IMR-90 (cell line): ENCODE data around the gene PLXND1. TPM values are rescaled to one million over a fixed set of nuclear protein-coding genes. Genes with fewer than 3 reads are reported as not detected.

Experiments used
- ATAC-seq: fragments of 200-7000 bp; cut with Tn5 transposase; 2 replicates; pipeline ENCODE4 v1.9.1; 2020; ENCODE audit warnings: low read depth, mild to moderate bottlenecking, moderate library complexity
- BruUV-seq: library from RNA; stranded (reverse); fragments of 400-500 nt; replicated peaks from 2 replicates; lab custom pipeline; 2021; lab: Mats Ljungman, UMichigan
- CTCF ChIA-PET: fragments of 300-600 bp; formaldehyde crosslinking; extraction: SDS; loops from one replicate; lab custom pipeline; 2021; ENCODE audit warnings: antibody characterized with exemption; lab: Yijun Ruan, JAX
- POLR2A ChIA-PET: fragments of 300-600 bp; sonication (Branson Sonifier 250); formaldehyde crosslinking; loops from one replicate; lab custom pipeline; 2022; ENCODE audit warnings: antibody characterized with exemption; ENCODE audit not compliant: unreplicated experiment; lab: Charles Lee
- DNase-seq: peaks from one replicate; pipeline ENCODE4 v3.0.0; 2013
- H2AFZ ChIP-seq: replicated peaks from 2 replicates; pipeline ENCODE3; 2013; ENCODE audit warnings: low read length, mild to moderate bottlenecking; ENCODE audit not compliant: poor library complexity
- H2AK5ac ChIP-seq: 2 replicates; pipeline ENCODE4 v1.6.1; 2013; ENCODE audit warnings: low read depth, low read length, inconsistent platforms
- H2AK9ac ChIP-seq: replicated peaks from 2 replicates; pipeline ENCODE3; 2013; ENCODE audit warnings: mild to moderate bottlenecking, low read depth, low read length, moderate library complexity; ENCODE audit not compliant: poor library complexity
- H2BK120ac ChIP-seq: 2 replicates; pipeline ENCODE4 v1.6.1; 2013; ENCODE audit warnings: low read depth, low read length, inconsistent platforms
- H2BK15ac ChIP-seq: 3 replicates; pipeline ENCODE4 v1.6.1; 2013; ENCODE audit warnings: low read depth, low read length, inconsistent platforms
- H2BK20ac ChIP-seq: 2 replicates; pipeline ENCODE4 v1.6.1; 2013; ENCODE audit warnings: low read depth, mild to moderate bottlenecking, inconsistent platforms, low read length, moderate library complexity
- H2BK5ac ChIP-seq: 2 replicates; pipeline ENCODE4 v1.6.1; 2013; ENCODE audit warnings: mild to moderate bottlenecking, low read depth, low read length, inconsistent platforms; ENCODE audit not compliant: poor library complexity, severe bottlenecking
- H3K14ac ChIP-seq: replicated peaks from 2 replicates; pipeline ENCODE4 v1.6.1; 2013; ENCODE audit warnings: low read depth, low read length, inconsistent platforms
- H3K18ac ChIP-seq: 2 replicates; pipeline ENCODE4 v1.6.1; 2013; ENCODE audit warnings: low read depth, low read length, control low read depth
- H3K23ac ChIP-seq: 2 replicates; pipeline ENCODE4 v1.6.1; 2013; ENCODE audit warnings: low read depth, low read length, inconsistent platforms
- H3K27ac ChIP-seq: 2 replicates; pipeline ENCODE4 v1.5.1; 2013; ENCODE audit warnings: mild to moderate bottlenecking, control low read depth, low read length; ENCODE audit not compliant: insufficient read depth
- H3K27me3 ChIP-seq: 2 replicates; pipeline ENCODE4 v1.6.1; 2013; ENCODE audit warnings: low read length; ENCODE audit not compliant: control insufficient read depth, insufficient read depth
- H3K36me3 ChIP-seq: 2 replicates; pipeline ENCODE4 v1.6.1; 2013; ENCODE audit warnings: low read length, mixed read lengths; ENCODE audit not compliant: control insufficient read depth, insufficient read depth
- H3K4ac ChIP-seq: 2 replicates; pipeline ENCODE4 v1.6.1; 2013; ENCODE audit warnings: low read depth, low read length, inconsistent platforms
- H3K4me1 ChIP-seq: 2 replicates; pipeline ENCODE4 v1.6.1; 2013; ENCODE audit warnings: low read length, mixed read lengths; ENCODE audit not compliant: control insufficient read depth, insufficient read depth
- H3K4me2 ChIP-seq: 2 replicates; pipeline ENCODE4 v1.6.1; 2013; ENCODE audit warnings: low read depth, mild to moderate bottlenecking, control low read depth, low read length, moderate library complexity
- H3K4me3 ChIP-seq: 2 replicates; pipeline ENCODE4 v1.5.1; 2013; ENCODE audit warnings: low read depth, mild to moderate bottlenecking, control low read depth, low read length, moderate library complexity; ENCODE audit not compliant: insufficient read depth
- H3K56ac ChIP-seq: 2 replicates; pipeline ENCODE4 v1.6.1; 2013; ENCODE audit warnings: low read length, inconsistent platforms; ENCODE audit not compliant: insufficient read depth; ENCODE audit errors: extremely low read depth
- H3K79me1 ChIP-seq, 2 experiments: 2 replicates each; pipeline ENCODE4 v1.6.1; 2013; ENCODE audit warnings: low read length in 2 of 2, inconsistent platforms in 1 of 2, low read depth in 1 of 2
- H3K9ac ChIP-seq: 2 replicates; pipeline ENCODE4 v1.6.1; 2013; ENCODE audit warnings: low read depth, low read length, control low read depth
- H3K9me1 ChIP-seq: 2 replicates; pipeline ENCODE4 v1.6.1; 2013; ENCODE audit warnings: low read length, inconsistent platforms; ENCODE audit not compliant: insufficient read depth
- H3K9me3 ChIP-seq: 2 replicates; pipeline ENCODE4 v1.6.1; 2013; ENCODE audit warnings: low read length; ENCODE audit not compliant: control insufficient read depth, insufficient read depth
- H4K20me1 ChIP-seq: 2 replicates; pipeline ENCODE4 v1.6.1; 2013; ENCODE audit warnings: low read length, inconsistent platforms; ENCODE audit not compliant: insufficient read depth
- H4K5ac ChIP-seq: 2 replicates; pipeline ENCODE4 v1.6.1; 2013; ENCODE audit warnings: mild to moderate bottlenecking, low read depth, low read length, control low read depth
- H4K8ac ChIP-seq, 2 experiments: 2 replicates each; pipeline ENCODE4 v1.6.1; 2013; ENCODE audit warnings: low read depth in 2 of 2, low read length in 2 of 2, control low read depth in 1 of 2, inconsistent platforms in 1 of 2
- H4K91ac ChIP-seq: 2 replicates; pipeline ENCODE4 v1.6.1; 2013; ENCODE audit warnings: low read depth, low read length, inconsistent platforms; ENCODE audit not compliant: insufficient read depth
- BHLHE40 ChIP-seq: fragments of 150-350 bp; IDR thresholded peaks from 2 replicates; pipeline ENCODE4 v1.6.1; 2016; ENCODE audit warnings: mild to moderate bottlenecking, low read depth, low read length
- CEBPB ChIP-seq: IDR thresholded peaks from 2 replicates; pipeline ENCODE4 v1.6.1; 2012; ENCODE audit warnings: low read depth, low read length, improper control_type of control experiment
- CHD1 ChIP-seq: IDR thresholded peaks from 2 replicates; pipeline ENCODE4 v1.6.1; 2012; ENCODE audit warnings: low read depth, low read length, improper control_type of control experiment
- CTCF ChIP-seq: conservative IDR thresholded peaks from 2 replicates; pipeline ENCODE4 v1.5.1; 2012; ENCODE audit warnings: mild to moderate bottlenecking, low read depth, low read length, improper control_type of control experiment
- ELK1 ChIP-seq: fragments of 150-350 bp; IDR thresholded peaks from 2 replicates; pipeline ENCODE4 v1.6.1; 2016; ENCODE audit warnings: low read depth, mild to moderate bottlenecking, low read length, moderate library complexity, borderline replicate concordance
- FOS ChIP-seq: fragments of 150-350 bp; IDR thresholded peaks from 2 replicates; pipeline ENCODE4 v1.6.1; 2016; ENCODE audit warnings: low read depth, low read length
- MAFK ChIP-seq: IDR thresholded peaks from 2 replicates; pipeline ENCODE4 v1.6.1; 2012; ENCODE audit warnings: low read depth, low read length, improper control_type of control experiment
- MAZ ChIP-seq: IDR thresholded peaks from 2 replicates; pipeline ENCODE4 v1.6.1; 2012; ENCODE audit warnings: low read depth, mild to moderate bottlenecking, low read length, improper control_type of control experiment, moderate library complexity, borderline replicate concordance
- MXI1 ChIP-seq: IDR thresholded peaks from 2 replicates; pipeline ENCODE4 v1.6.1; 2012; ENCODE audit warnings: low read depth, mild to moderate bottlenecking, low read length, moderate library complexity, borderline replicate concordance
- POLR2A ChIP-seq: IDR thresholded peaks from 2 replicates; pipeline ENCODE4 v1.6.1; 2012; ENCODE audit warnings: mild to moderate bottlenecking, low read depth, low read length
- RAD21 ChIP-seq: IDR thresholded peaks from 2 replicates; pipeline ENCODE4 v1.6.1; 2012; ENCODE audit warnings: low read length, improper control_type of control experiment
- RCOR1 ChIP-seq: IDR thresholded peaks from 2 replicates; pipeline ENCODE4 v1.6.1; 2012; ENCODE audit warnings: mild to moderate bottlenecking, low read length, improper control_type of control experiment; ENCODE audit not compliant: insufficient replicate concordance
- RFX5 ChIP-seq: IDR thresholded peaks from 2 replicates; pipeline ENCODE4 v1.8.0; 2012; ENCODE audit warnings: low read depth, mild to moderate bottlenecking, low read length, moderate library complexity
- SMC3 ChIP-seq: fragments of 150-350 bp; IDR thresholded peaks from 2 replicates; pipeline ENCODE4 v1.6.1; 2016; ENCODE audit warnings: low read depth, mild to moderate bottlenecking, antibody characterized with exemption, low read length, moderate library complexity
- USF2 ChIP-seq: fragments of 150-350 bp; IDR thresholded peaks from 2 replicates; pipeline ENCODE4 v1.6.1; 2017; ENCODE audit warnings: mild to moderate bottlenecking, antibody characterized with exemption, low read length, low read depth
- WGBS, 2 experiments: methylation state at CpG; one replicate each; pipeline versions ENCODE4 v1.1.5 to v1.1.7; 2013; ENCODE audit warnings: missing lambda C conversion rate in 2 of 2; ENCODE audit not compliant: insufficient read length in 1 of 2; ENCODE audit errors: extremely low coverage in 2 of 2; 5-methylcytosine and 5-hydroxymethylcytosine counted together
- dilution Hi-C: fragments of 300-500 bp; cut with HindIII; formaldehyde crosslinking; loops from one replicate; pipeline ENCODE4 v1.14.3; 2018; ENCODE audit warnings: low sequenced_read_pairs; ENCODE audit not compliant: unreplicated experiment
- in situ Hi-C: fragments of 300-500 bp; cut with MboI; formaldehyde crosslinking; loops from 3 replicates; pipeline ENCODE4 v1.14.3; 2019; ENCODE audit warnings: low sequenced_read_pairs, inconsistent platforms, mixed read lengths
- intact Hi-C: fragments of 100-400 bp; cut with micrococcal nuclease; formaldehyde crosslinking; loops from 2 replicates; pipeline ENCODE4 v1.10.0; 2022
- polyA plus RNA-seq, 3 experiments: library from polyadenylated mRNA; depleted of rRNA; stranded (reverse); fragments of >200 nt; gene quantifications; 2 replicates each; pipeline ENCODE4 v1.2.3, GENCODE V29; 2012; ENCODE audit warnings: low replicate concordance in 1 of 3
- total RNA-seq: library from RNA; depleted of rRNA; stranded (reverse); fragments of >200 nt; gene quantifications from 2 replicates; pipeline ENCODE4 v1.2.3, GENCODE V29; 2012

Gene PLXND1
- total and polyA plus RNA-seq, 2 of the 4 experiments (the other 2 are of a cell fraction) = 19.2 to 67.1 TPM

- CTCF ChIA-PET = no interaction called here
- TF ChIP-seq CEBPB (no peak), MXI1 (no peak), USF2 (no peak), SMC3 (no peak), MAZ (no peak), RAD21 (no peak), RFX5 (no peak), ELK1 (no peak), MAFK (no peak), RCOR1 (no peak), BHLHE40 (no peak), CTCF (no peak), POLR2A (no peak), FOS (no peak), CHD1 (no peak)
These were observed 14.5 kb upstream of the PLXND1 start for GRCh38 chr3:129620828-129621559.

More at GRCh38 chr3:129620828-129621559, 14.5 kb upstream of the PLXND1 start:
- DNase-seq (no peak), ATAC-seq (no peak)
- Histone ChIP-seq H3K23ac (no peak overlapping the region), H4K5ac (no peak overlapping the region), H3K56ac (no peak overlapping the region), H3K9me1 (peaks cover 13% of the 10 kb centered on the region), H4K20me1 (no peaks in the 10 kb centered on the region), H3K4me1 (peaks cover 7% of the 10 kb centered on the region), H4K91ac (no peak overlapping the region), H2AFZ (no peak overlapping the region), H3K79me1 (0 out of 4 replicates have a peak, but pooled peaks cover 0 to 4% of the 10 kb centered on the region in 2 experiments), H3K14ac (no peak overlapping the region), H2BK20ac (no peak overlapping the region), H3K4me3 (no peak overlapping the region), H3K18ac (no peak overlapping the region), H4K8ac (no peak overlapping the region), H3K4me2 (no peak overlapping the region), H3K9me3 (no peaks in the 10 kb centered on the region), H2AK5ac (no peak overlapping the region), H3K27ac (no peak overlapping the region), H3K36me3 (no peaks in the 10 kb centered on the region), H3K9ac (no peak overlapping the region), H3K4ac (no peak overlapping the region), H2BK120ac (no peak overlapping the region), H2BK15ac (no peak overlapping the region), H3K27me3 (no peaks in the 10 kb centered on the region), H2AK9ac (no peak overlapping the region), H2BK5ac (no peak overlapping the region)
- BruUV-seq = no TSS peak
- dilution Hi-C loops (no loop called here), in situ Hi-C loops (loop anchor here (25.0 kb wide), 1 partner anchor 234 kb away; no protein-coding TSS in a partner anchor), intact Hi-C loops (loop anchor here (10.0 kb wide), 1 partner anchor 384 kb away; no protein-coding TSS in a partner anchor)
- 83% methylated on average over 1 of the region's 18 CpGs; no CpG with 5 or more reads in 1 of the 2 experiments for WGBS, 2 experiments
- POLR2A ChIA-PET = no interaction called here
